SK-N-DZ (cell line): ENCODE results near the gene AMY2B.
"Not testable (repeated sequence)": the region's sequence is repeated elsewhere in the genome, so short reads cannot be mapped to it uniquely, and the experiment has no call there.

Experiments used
- DNase-seq: peaks from one replicate; pipeline ENCODE4 v3.0.0-alpha.2; 2015; ENCODE audit warnings: low spot score

AMY2B gene

GRCh38 chr1:103616994-103617477, 45.6 kb downstream of the AMY2B start, which contains the start of gene AMY2A:
Gene AMY2A (plus strand): TSS chr1:103617427. CDS start chr1:103617441, 14 bp downstream.
- not testable (repeated sequence) for DNase-seq

GRCh38 chr1:103627436-103627835, 56.0 kb downstream of the AMY2B start:
- DNase-seq: not testable (repeated sequence)
